Loucy (cell line): ENCODE measurements around the gene FAM53B.

Experiments
- CTCF ChIP-seq: fragments of 200-600 bp; sonication (generic); conservative IDR thresholded peaks from 2 replicates; pipeline ENCODE4 v1.5.1; 2014; ENCODE audit warnings: mild to moderate bottlenecking, antibody characterized with exemption, low read length
- EZH2phosphoT487 ChIP-seq: fragments of 200-600 bp; IDR thresholded peaks from 2 replicates; pipeline ENCODE4 v1.6.1; 2018; ENCODE audit warnings: antibody characterized with exemption, mild to moderate bottlenecking, moderate library complexity, borderline replicate concordance

DNA sequence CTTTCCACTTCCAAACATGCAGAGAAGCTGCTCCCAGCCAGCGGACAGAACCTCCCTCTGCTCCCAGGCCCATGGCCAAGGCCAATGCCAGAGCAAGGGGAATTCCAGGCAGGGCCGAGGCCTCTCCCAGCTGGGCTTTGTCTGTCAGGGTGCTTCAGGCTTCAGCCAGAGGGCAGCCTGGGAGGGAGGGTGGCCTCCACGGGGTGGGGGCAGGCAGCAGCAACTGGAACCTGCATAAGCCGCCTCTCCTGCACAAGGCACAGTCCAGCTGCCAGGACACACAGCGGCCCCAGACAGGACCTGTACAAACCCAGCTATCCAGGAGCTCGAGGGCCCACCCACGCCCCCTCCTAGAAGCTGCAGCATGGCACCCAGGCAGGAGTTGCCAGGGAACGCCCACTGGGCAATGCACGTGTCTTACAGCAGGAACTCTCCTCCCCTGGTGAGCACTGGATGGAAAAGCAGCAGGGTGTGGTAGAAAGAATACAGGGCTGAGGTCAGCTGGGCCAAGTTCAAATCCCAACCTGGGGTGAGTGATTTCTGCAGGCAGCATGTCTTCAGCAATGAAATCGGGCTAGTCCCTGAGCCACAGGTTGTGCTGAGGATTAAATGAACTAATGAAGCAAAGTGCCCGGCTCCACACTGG lies 7.6 kb downstream of the FAM53B start:
- TF ChIP-seq CTCF = no peak
- TF ChIP-seq EZH2phosphoT487 = no peak
